CD4-positive, alpha-beta T cell treated with Interleukin-1 beta for 1 hour (primary cell): ENCODE results near the gene TMEM11.

ENCODE experiments used
- DNase-seq, 2 donors: peaks; one replicate each; pipeline ENCODE4 v3.0.0-alpha.2; 2020 to 2022

TMEM11 gene

DNA sequence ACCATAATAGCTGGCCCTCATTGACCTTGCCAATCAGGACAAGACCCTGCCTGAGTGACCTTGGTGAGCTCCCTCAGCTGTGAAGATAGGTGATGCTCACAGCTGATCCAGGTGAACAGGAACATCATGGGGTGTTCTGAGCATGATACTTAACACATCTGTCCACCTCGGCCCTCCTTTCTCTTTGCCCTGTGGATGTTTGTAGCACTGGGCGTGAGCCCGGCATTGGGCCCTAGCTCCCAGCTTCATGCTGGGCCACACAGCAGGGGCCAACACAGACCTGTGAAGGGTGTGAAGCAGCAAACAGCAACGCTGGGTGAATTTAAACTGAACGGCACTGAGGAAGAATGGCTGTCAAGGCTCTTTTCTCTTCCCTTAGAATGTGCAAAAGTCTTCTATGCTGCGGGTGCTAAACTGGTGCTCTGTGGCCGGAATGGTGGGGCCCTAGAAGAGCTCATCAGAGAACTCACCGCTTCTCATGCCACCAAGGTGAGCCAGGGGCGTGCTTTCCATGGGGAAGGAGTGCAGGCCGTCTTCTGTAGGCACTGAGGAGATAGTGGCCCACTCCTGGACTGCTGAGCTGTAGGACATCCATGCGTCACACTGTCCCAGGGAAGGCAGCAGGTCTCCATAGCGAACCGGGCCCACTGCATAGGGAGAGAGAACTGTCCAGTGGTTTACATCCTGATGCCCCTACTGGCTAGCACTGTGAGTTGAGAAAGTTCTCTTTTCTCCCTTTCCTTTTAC lies 35.9 kb downstream of the TMEM11 start:
- DNase-seq = no peak

DNA sequence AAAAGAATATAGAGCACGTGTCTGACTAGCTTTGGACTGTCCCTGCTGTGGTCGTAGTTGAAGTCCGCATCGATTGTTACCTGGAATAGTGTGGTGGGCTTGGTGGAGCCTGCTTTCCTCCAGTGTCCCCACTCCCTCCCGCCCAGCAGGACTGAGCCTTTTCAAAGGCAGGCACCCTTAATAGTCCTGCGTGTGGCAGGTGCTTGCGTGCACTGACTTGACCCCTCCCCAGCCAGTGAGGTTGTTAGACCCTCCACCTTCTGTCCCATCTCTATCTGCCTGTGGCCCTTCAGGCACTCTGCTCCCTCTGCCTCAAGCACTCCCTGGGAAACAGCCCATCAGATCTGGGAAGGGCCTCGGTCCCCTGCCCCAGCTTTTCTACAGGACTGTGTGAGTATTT lies 36.6 kb downstream of the TMEM11 start:
- no peak for DNase-seq

DNA sequence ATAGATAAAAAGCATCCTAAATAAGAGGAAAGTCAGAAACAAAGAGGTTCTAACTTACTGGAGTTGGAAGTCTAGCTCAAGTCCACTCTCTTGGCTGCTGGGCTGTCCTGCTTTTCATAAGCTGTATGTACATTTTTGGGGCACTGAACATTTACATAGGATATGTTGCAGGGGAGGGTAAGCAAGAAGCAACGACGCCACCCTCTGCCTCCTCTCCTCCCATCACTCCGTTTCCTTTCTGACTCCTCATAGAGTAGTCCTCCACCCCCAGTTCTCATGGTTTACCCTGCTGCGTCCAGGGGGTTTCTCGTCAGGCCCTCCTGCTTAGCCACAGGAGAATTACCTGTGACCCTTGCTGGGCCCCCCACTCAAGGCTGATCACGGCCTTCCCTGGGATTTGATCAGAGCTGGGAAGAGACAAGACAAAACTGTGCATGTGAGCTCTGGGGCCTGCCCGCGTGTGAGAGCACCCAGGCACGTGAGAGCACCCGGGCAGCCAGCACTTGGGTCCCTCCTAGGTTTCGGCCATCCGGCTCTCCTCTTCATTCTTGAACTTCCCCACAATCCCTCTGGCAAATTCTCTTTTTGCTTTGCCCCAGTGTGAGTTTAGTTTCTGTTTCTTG lies 37.1 kb downstream of the TMEM11 start:
- DNase-seq = no peak

DNA sequence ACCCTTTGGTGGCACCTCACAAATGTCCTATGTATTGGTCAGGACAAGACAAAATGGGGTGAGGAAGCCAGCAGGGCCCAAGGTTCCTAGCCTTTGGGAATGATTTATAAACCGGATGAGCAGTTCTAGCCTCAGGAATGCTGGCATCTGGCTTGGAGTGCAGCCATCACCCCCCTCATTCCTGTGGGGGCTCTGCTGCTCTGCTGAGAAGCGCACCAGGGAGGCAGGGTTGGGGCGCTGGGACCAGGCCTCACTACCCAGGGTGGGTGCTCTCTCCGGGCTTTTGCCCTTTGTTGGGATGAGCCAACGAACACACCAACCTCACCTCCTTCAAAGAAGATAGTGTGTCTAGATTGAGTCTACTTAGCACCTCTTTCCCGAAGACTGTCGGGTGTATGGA lies 39.2 kb downstream of the TMEM11 start:
- DNase-seq = no peak

DNA sequence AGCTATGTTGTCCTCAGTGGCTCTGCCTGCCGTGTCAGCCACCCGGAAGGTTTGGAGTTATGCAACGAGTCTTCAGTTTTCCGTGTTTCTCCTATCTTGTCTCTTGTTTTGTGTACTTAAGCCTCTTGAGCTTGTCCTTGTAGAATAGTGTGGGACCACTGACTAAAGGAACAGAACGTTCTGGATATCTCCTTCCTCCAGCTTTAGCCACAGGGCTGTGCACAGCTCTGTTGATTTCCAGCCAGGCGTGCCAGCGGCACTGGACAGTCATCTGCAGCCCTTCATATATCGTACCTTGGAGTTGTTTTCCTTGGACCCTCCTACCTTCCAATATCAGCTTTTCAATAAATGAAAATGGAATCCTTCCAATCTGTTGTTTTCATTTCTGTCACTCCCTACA lies 39.8 kb downstream of the TMEM11 start:
- DNase-seq = no peak

DNA sequence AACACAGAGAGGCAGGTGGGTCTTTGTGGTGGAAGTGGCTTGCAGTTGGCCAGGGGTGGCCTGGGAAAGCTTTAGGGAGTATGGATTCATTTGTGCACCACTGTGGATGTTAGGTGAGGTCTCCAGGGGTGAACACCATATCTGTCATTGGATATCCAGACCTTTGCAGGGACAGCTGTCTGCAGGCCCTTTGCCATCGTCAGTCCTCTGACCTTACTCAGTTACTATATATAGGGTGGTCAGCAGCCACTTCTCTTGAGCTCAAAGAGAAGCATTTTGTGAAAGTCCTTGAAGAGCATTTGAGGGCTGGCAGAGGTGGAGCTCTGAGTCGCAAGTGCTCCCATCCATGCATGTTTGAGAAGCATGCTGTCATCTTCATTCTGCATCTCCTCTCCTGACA lies 40.4 kb downstream of the TMEM11 start:
- no peak for DNase-seq

DNA sequence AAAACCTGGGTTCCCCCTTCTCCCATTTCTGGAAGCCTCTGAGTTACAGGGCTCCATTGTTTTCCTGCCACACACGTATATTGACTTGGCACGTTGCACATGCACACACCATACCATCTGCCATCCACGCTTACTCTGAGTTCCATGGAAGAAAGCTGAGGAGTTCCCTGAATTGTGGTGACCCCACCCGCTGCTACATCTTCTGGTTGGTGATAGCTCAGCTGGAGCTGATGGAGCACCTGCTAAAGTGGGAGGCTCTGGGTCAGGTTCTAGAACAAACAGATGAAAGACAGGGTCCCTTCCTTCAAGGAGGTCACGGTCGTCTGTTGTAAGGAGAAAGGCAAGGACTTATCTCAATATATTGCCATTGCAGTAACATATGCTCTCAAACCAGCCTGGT lies 41.1 kb downstream of the TMEM11 start:
- DNase-seq = no peak

DNA sequence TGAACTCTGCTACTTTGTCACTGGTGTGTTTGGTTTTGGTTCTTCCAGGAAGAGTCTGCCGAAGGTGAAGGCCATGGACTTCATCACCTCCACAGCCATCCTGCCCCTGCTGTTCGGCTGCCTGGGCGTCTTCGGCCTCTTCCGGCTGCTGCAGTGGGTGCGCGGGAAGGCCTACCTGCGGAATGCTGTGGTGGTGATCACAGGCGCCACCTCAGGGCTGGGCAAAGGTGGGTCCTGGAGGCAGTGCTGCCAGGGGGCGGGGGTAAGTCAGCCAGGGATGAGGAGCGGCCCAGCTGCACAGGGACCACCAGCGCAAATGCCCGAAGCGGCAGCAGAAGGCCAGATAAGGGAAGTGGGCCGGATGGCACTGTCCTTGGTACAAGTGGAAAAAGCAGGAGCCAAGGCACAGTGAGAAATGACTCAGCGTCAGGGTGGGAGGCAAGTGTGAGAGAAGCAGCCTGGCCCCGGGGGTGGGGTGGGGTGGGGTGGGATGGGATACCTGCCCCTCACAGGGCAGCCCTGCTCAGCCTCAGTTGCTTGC lies 41.9 kb downstream of the TMEM11 start:
- DNase-seq = no peak

DNA sequence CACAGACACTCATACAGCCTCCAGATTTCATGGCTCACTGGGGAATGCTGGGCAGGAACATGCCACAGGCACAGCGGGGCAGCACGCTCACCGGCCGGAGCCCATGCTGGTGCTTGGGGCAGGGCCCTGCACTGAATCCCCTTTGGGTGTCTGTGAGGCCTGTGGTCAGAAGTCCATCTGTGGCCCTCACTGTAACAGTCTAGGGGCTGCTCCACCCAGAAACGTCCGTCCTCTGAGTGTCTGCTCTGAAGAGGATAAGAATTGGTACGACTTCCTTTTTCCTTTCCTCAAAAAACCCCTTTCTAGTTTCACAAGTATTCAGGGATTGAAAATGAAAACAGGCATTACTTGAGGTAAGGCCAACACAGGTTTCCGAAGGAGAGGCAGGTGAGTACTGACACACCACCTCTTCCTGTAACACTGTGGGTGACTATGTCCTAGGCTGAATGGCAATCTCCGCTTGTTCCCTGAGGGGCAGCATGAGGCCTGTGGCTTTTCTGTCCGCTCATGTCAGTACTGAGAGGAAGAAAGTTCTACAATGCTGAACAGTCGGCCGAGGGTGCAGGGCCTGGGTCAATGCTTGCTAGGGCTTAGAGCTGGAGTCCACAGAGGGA lies 42.5 kb downstream of the TMEM11 start:
- no peak for DNase-seq

DNA sequence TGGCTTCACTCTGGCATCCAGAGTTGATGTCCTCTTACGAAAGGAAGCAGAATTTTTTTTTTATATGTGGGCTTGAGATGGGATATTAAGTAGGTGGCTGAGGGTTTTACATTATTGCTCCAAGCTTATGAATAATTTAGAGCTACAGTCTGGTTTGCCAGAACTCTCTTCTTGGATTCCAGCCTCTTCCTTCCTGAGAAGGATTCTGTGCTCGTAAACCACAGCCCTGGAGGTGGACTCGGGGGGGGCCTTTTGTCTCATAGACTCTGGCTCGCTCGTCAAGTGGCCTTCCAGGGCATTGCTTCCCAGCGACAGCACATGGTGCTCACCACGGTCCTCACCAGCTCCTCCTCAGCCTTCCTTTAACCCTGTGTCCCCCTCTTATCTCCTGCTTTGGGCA lies 43.2 kb downstream of the TMEM11 start:
- no peak for DNase-seq

DNA sequence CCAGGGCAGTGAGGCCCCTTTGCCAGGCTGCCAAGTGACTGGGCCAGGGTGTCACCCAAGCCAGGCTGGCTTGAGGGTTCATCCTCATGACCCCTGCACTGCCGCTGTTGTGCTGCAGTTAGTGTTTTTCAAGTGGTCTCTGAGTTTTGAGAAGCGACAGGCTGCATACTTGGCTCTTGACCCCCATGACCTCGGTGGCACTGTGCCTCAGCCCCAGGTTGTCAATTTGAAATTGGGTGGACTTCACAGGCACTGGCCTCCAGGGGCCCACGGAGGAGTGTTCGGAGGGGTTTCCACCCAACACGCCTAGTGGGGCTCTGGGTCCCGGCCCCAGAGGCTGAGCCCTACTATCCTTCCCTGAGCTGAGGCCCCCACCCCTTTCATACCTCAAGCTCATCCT lies 44.5 kb downstream of the TMEM11 start:
- DNase-seq = no peak

DNA sequence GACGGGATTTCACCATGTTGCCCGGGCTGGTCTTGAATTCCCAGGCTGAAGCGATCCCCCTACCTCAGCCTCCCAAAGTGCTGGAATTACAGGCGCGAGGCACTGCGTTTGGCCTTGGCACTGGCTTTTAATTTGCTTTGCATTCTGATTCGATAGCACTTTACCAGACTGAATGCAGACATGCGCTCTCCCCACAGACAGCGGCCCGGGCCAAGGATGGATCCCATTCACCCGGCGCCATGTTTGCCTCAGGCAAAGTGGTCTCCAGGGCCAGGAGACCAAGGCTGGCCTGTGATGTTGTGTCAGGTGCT lies 45.5 kb downstream of the TMEM11 start:
- DNase-seq = no peak

DNA sequence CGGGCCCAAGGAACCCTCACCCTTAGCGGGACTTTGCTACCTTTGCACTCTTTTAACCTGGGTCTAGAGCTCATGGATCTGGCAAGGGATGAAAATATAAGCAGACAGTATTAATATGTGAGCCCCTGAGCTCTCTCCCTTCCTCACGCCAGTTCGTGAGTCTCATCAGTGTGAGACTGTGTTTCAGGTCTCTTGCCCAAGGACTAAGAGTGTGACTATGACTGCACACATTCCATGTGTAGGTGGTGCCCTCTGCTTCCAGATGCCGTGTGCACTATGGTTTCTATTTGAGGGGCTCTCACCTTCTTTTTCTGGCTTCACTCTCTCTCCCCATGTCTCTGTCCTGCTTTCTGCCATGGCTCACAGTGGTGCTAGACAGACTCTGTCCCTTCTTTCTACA lies 46.7 kb downstream of the TMEM11 start:
- DNase-seq = no peak

DNA sequence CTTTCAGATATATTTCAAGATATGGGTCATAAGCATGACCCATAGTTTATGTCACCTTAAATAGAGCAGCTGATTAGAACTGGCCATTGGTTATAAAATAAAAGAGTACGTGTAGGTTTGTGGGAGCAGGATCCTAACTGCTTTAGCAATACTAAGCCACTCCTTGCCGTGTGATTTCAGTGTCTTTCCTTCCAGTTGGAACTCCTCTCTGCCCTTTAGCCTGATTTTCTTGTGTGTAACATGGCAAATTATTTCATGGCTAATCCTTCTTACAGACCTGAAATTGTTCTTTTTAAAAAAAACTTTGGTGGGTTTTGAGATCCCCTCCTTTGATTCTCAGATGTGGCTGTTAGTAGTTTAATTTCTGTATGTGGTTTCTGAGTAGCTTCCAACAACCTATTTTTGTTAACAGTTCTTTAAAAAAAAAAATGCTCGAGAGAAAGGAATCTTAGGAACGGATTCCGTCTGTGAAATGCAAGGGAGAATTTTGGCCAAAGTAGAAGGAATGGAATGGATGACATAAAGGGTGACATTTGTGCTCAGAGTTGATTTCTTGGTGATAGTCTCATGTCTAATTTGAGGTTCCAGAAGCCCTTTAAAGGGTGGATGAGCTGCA lies 47.3 kb downstream of the TMEM11 start:
- no peak for DNase-seq

DNA sequence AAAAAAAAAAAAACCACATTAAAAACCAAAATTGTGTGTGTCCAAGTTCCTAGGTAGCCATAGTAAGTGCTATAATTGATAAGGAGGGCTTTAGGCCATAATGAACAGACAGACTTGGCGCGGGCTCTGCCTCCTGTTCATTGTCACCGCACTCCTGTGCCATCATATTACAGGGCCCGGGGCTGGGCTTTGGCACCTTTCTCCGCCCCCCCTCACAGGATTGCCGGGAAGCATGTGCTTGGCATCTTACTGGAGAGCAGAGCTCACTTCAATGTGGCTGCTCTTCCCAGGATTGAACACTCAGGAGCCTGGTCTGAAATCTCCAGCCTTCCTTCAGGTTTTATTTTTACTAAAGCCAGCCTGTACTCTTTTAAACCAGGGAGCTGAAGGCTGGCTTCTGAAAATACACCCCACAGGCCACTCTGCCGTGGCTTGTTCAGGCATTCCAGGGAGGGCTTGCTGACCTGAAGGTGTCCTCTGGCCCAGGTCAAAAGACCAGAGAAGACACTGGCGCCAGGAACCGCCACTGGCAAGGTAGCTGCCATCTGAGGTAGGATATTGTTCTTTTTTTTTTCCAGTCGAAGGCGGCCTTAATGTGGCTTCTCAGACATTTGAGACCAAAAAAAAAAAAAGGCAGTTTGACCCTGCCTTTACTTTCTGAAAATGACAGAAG lies 47.9 kb downstream of the TMEM11 start:
- DNase-seq = no peak

DNA sequence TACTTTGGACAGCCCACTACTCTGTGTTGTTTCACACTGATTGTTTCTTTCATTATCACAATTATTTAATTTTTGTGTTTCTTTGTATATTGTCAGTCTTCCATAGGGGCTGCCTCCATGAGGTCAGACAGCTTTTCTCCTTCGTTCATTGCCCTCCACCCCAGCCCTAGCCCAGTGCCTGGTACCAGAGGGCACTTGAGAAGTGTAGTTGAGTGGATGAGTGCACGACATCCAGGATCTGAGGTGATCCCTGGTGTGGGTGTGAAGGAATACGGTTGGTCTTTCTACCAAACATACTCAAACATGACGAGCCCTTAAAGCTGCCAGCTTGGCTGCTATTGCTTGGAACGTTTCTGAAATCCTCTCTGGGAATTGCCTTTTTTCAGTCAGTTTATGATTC lies 49.3 kb downstream of the TMEM11 start:
- no peak for DNase-seq

DNA sequence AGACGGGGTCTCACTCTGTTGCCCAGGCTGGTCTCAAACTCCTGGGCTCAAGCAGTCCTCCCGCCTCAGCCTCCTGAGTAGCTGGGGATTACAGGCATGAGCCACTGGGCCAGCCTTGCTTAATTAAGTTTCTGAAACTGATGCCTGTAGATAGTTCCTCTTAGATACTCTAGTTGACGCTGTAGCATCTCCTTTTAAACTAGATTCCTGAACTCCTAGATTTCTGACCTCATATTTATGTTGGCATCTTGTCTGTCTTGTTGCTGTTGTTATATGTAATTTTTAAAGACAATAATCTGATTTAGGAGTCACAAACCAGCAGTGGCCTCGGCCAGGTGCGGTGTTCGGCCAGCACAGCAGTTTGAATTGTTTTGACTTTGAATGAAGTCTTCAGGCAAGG lies 49.7 kb downstream of the TMEM11 start:
- no peak for DNase-seq

DNA sequence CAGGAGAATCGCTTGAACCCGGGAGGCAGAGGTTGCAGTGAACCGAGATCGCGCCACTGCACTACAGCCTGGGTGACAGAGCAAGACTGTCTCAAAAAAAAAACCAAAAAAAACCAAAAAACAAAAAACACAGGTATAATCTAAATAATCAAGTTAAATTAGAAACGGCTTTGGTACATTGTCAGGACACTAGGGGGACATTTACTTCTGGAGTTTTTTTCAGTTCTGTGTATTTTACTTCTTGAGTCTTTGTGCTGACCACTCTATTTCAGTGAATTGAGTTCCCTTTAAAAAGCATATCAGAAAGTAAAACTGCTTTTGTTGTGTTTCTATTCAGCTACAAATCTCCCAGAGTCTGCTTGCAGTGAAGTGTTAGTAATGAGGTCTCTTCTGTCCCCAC lies 50.9 kb downstream of the TMEM11 start:
- no peak for DNase-seq

DNA sequence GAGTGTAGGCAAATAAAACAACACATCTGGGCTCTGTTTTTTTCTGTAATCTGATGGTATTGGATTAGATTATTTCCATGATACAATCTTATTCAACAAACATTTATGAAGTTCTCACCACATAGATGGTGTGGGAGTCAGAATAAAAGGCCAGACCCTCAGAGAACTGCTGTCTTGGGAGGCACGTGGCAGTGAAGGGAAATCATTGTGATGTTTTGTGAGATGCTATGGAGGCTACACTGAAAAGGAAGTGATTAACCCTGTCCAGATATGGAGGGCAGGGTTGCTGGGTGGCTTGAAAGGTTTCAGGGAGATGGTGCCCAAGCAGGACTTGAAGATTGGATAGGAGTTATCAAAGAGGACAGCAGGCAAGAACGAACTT lies 51.6 kb downstream of the TMEM11 start:
- DNase-seq = no peak

DNA sequence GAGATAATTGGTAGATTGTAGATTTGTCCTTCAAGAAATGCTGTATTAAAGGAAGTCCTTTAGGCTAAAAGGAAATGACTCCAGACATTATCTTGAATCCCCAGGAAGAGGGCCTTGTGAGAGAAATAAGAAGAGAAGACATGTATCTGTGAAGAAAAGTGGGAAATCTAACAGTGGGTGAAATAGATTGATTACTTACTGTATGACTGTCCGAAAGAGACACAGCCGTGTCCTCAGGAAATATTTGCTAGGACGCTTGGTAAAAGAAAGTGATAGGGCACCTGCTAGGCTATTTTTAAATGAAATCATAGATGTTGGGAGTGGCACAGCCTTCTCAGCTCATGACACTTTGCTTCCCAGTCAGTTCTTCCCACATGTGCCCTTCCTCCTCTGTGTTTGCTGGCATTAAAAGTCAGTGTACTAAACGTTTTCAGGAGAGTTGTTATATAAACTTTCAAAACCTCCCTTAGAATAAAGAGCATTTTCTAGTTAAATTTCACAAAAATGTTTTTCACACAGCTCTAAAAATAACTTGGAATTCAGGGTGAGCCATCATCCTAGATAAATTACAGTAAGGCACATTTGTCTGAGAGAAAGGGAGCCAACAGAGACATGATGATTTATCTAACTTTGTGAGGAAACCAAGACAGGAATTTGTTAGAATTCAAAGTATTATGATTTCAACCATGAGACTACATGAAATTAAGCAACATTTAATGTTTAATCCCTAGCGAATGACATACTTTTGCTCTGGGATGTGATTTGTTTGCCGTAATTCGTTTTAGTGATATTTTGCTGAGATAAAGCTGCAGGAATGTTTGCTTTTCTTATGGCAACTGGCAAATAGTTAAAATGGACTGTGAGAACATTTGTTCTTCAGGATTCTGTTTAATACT lies 52.2 kb downstream of the TMEM11 start:
- no peak for DNase-seq

DNA sequence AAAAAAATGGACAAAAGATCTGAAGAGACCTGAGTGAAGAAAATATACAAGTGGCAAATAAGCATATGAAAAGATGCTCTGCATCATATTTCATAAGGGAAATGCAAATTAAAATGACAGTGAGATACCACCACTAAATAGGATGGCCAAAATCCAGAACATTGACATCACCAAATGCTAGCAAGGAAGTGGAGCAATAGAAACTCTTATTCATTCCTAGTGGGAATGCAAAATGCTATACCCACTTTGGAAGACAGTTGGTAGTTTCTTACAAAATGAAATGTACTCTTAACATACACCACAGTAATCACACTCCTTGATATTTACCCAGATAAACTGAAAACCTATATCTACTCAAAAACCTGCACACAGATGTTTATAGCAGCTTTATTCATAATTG lies 53.6 kb downstream of the TMEM11 start:
- no peak for DNase-seq

DNA sequence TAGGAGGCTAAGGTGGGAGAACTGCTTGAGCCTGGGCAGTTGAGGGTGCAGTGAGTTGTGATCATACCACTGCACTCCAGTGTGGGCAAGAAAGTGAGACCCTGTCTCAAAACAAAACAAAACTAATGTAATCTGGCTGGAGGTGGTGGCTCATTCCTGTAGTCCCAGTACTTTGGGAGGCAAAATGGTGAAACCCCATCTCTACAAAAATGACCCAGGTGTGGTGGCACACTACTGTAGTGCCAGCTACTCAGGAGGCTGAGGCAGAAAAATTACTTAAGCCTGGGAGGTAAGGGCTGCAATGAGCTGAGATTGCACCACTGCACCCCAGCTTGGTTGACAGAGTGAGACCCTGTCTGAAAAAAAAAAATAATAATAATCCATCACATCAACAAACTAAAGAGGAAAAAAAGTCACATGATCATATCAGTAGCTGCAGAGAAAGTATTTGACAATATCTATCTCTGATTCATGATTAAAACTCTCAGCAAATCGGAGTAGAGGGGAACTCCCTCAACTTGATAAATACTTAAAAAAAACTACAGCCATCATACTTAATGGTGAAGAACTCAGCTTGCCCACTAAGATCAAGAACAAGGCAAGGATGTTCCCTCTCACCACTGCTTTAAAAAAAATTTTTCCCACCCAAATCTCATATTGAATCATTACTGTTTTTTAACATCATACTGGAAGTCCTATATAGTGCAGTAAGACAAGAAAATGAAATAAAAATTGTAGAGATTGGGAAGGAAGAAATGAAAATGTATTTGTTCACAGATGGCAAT lies 56.2 kb downstream of the TMEM11 start:
- no peak for DNase-seq
